ENCODE data around the gene KLF7. TPM values are rescaled to one million over a fixed set of nuclear protein-coding genes. Genes with fewer than 3 reads are reported as not detected.
"Not testable (repeated sequence)": the region's sequence is repeated elsewhere in the genome, so short reads cannot be mapped to it uniquely, and the experiment has no call there.

KLF7 gene
- total RNA-seq, 2 experiments from 2014 or later: 24.1 to 29.5 TPM

GRCh38 chr2:207044379-207045362, 121.1 kb downstream of the KLF7 start:
- intact Hi-C loops (cut with micrococcal nuclease): loop anchor here (5.0 kb wide), 1 partner anchor 198 kb away; no protein-coding TSS in a partner anchor
- Mint-ChIP-seq H3K9me3 (no peaks in the 10 kb centered on the region), H3K27me3 (peaks cover 4% of the 10 kb centered on the region), H3K4me1 (ENCODE audit: low read depth) (peaks cover 12% of the 10 kb centered on the region), H3K36me3 (no peaks in the 10 kb centered on the region), H3K4me3 (no peak overlapping the region), H3K27ac (no peak overlapping the region)
- CTCF ChIA-PET: interaction anchor here (0.9 to 1.6 kb wide), 3 partner anchors 11 to 428 kb away, joined by 3 to 6 read pairs (median 4); no protein-coding TSS in a partner anchor
- POLR2A ChIA-PET: no interaction called here
- DNase-seq: no peak

GRCh38 chr2:207042841-207043240, 122.9 kb downstream of the KLF7 start:
- Mint-ChIP-seq H3K27ac (no peak overlapping the region), H3K4me1 (ENCODE audit: low read depth) (peaks cover 12% of the 10 kb centered on the region), H3K9me3 (no peaks in the 10 kb centered on the region), H3K36me3 (no peaks in the 10 kb centered on the region), H3K27me3 (peaks cover 4% of the 10 kb centered on the region), H3K4me3 (no peak overlapping the region)
- ChIA-PET CTCF (interaction anchor here (0.7 kb wide), 1 partner anchor 31 kb away, joined by 5 read pairs; no protein-coding TSS in a partner anchor), POLR2A (no interaction called here)
- intact Hi-C loops (cut with micrococcal nuclease): no loop called here
- DNase-seq: no peak

GRCh38 chr2:207041786-207042554, 123.8 kb downstream of the KLF7 start:
- peaks cover 4% of the 10 kb centered on the region for H3K27me3 Mint-ChIP-seq
- no peaks in the 10 kb centered on the region for H3K36me3 Mint-ChIP-seq
- no peak overlapping the region for H3K27ac Mint-ChIP-seq
- no peak overlapping the region for H3K4me3 Mint-ChIP-seq
- DNase-seq: no peak
- intact Hi-C loops (cut with micrococcal nuclease): no loop called here
- ChIA-PET CTCF (no interaction called here), POLR2A (no interaction called here)
- H3K9me3 Mint-ChIP-seq: no peaks in the 10 kb centered on the region
- peaks cover 9% of the 10 kb centered on the region for H3K4me1 Mint-ChIP-seq (ENCODE audit: low read depth)

- ChIA-PET CTCF (no interaction called here), POLR2A (no interaction called here)
- Mint-ChIP-seq H3K9me3 (no peaks in the 10 kb centered on the region), H3K4me3 (no peak overlapping the region), H3K27ac (no peak overlapping the region), H3K27me3 (peaks cover 4% of the 10 kb centered on the region), H3K4me1 (ENCODE audit: low read depth) (peaks cover 3% of the 10 kb centered on the region), H3K36me3 (no peaks in the 10 kb centered on the region)
- DNase-seq: no peak
- intact Hi-C loops (cut with micrococcal nuclease): no loop called here
Measured at GRCh38 chr2:207041279-207041678, 124.5 kb downstream of the KLF7 start.

GRCh38 chr2:207040696-207041095, 125.1 kb downstream of the KLF7 start:
- DNase-seq: no peak
- CTCF ChIA-PET: no interaction called here
- Mint-ChIP-seq H3K36me3 (no peaks in the 10 kb centered on the region), H3K27me3 (peaks cover 4% of the 10 kb centered on the region), H3K4me3 (no peak overlapping the region), H3K4me1 (ENCODE audit: low read depth) (no peaks in the 10 kb centered on the region), H3K27ac (no peak overlapping the region), H3K9me3 (no peaks in the 10 kb centered on the region)
- intact Hi-C loops (cut with micrococcal nuclease): no loop called here
- POLR2A ChIA-PET: no interaction called here

GRCh38 chr2:207039225-207039624, 126.5 kb downstream of the KLF7 start:
- POLR2A ChIA-PET: no interaction called here
- intact Hi-C loops (cut with micrococcal nuclease): no loop called here

GRCh38 chr2:207038299-207038698, 127.4 kb downstream of the KLF7 start:
- Mint-ChIP-seq H3K4me1 (ENCODE audit: low read depth) (no peaks in the 10 kb centered on the region), H3K27me3 (peaks cover 4% of the 10 kb centered on the region), H3K27ac (no peak overlapping the region), H3K9me3 (peaks cover 8% of the 10 kb centered on the region), H3K36me3 (no peaks in the 10 kb centered on the region), H3K4me3 (no peak overlapping the region)
- ChIA-PET CTCF (no interaction called here), POLR2A (no interaction called here)
- intact Hi-C loops (cut with micrococcal nuclease): no loop called here
- DNase-seq: no peak

More at GRCh38 chr2:207039225-207039624, 126.5 kb downstream of the KLF7 start:
- Mint-ChIP-seq H3K9me3 (no peaks in the 10 kb centered on the region), H3K27me3 (peaks cover 4% of the 10 kb centered on the region), H3K36me3 (no peaks in the 10 kb centered on the region), H3K4me1 (ENCODE audit: low read depth) (no peaks in the 10 kb centered on the region), H3K4me3 (no peak overlapping the region), H3K27ac (no peak overlapping the region)
- CTCF ChIA-PET: no interaction called here
- no peak for DNase-seq

GRCh38 chr2:207037896-207038295, 127.9 kb downstream of the KLF7 start:
- ChIA-PET CTCF (no interaction called here), POLR2A (no interaction called here)
- intact Hi-C loops (cut with micrococcal nuclease): no loop called here
- H3K4me3 Mint-ChIP-seq: no peak overlapping the region
- H3K27me3 Mint-ChIP-seq: peaks cover 4% of the 10 kb centered on the region
- H3K36me3 Mint-ChIP-seq: no peaks in the 10 kb centered on the region
- H3K4me1 Mint-ChIP-seq (ENCODE audit: low read depth): no peaks in the 10 kb centered on the region
- peaks cover 12% of the 10 kb centered on the region for H3K9me3 Mint-ChIP-seq
- no peak for DNase-seq
- no peak overlapping the region for H3K27ac Mint-ChIP-seq

GRCh38 chr2:207037023-207037422, 128.7 kb downstream of the KLF7 start:
- POLR2A ChIA-PET; H3K27ac Mint-ChIP-seq; H3K36me3 Mint-ChIP-seq; intact Hi-C loops (cut with micrococcal nuclease); H3K4me1 Mint-ChIP-seq (ENCODE audit: low read depth); CTCF ChIA-PET; H3K27me3 Mint-ChIP-seq; H3K4me3 Mint-ChIP-seq; DNase-seq: not testable (repeated sequence)
- H3K9me3 Mint-ChIP-seq: peaks cover 13% of the 10 kb centered on the region

GRCh38 chr2:207035875-207036274, 129.9 kb downstream of the KLF7 start:
- Mint-ChIP-seq H3K27me3 (no peaks in the 10 kb centered on the region), H3K9me3 (peaks cover 13% of the 10 kb centered on the region), H3K36me3 (no peaks in the 10 kb centered on the region), H3K4me3 (no peak overlapping the region), H3K4me1 (ENCODE audit: low read depth) (no peaks in the 10 kb centered on the region), H3K27ac (no peak overlapping the region)
- ChIA-PET POLR2A (no interaction called here), CTCF (no interaction called here)
- no peak for DNase-seq
- intact Hi-C loops (cut with micrococcal nuclease): no loop called here

GRCh38 chr2:207032490-207032889, 133.3 kb downstream of the KLF7 start:
- Mint-ChIP-seq H3K36me3 (no peaks in the 10 kb centered on the region), H3K27ac (no peak overlapping the region), H3K4me3 (no peak overlapping the region), H3K27me3 (no peaks in the 10 kb centered on the region), H3K4me1 (ENCODE audit: low read depth) (no peaks in the 10 kb centered on the region), H3K9me3 (peaks cover 13% of the 10 kb centered on the region)
- ChIA-PET POLR2A (no interaction called here), CTCF (no interaction called here)
- no peak for DNase-seq
- intact Hi-C loops (cut with micrococcal nuclease): no loop called here

All from activated CD4-positive, alpha-beta memory T cell treated with anti-CD3 and anti-CD28 coated beads for 36 hours (primary cell).